HG03108 (cell line): Measurements from ENCODE around the gene PAPSS1.

Experiments
- ATAC-seq: cut with Tn5 transposase; IDR thresholded peaks from one replicate; pipeline ENCODE4 v1.9.1; 2021; ENCODE audit warnings: moderate library complexity; ENCODE audit not compliant: unreplicated experiment

PAPSS1 gene

GRCh38 chr4:107570952-107571351 lies 149.1 kb downstream of the PAPSS1 start:
- ATAC-seq: no peak

- ATAC-seq: no peak
These were observed 155.7 kb downstream of the PAPSS1 start for GRCh38 chr4:107564326-107564725.
